Right atrium auricular region (tissue), 2 donors: Measurements from ENCODE around the gene BRINP1. TPM values are rescaled to one million over a fixed set of nuclear protein-coding genes. Genes with fewer than 3 reads are reported as not detected.

Experiments
- DNase-seq: peaks from one replicate; pipeline ENCODE4 v3.0.0-alpha.2; 2019; ENCODE audit warnings: low spot score
- H3K27ac ChIP-seq, 2 donors: fragments of 200-600 bp; sonication (generic); 1 replicate in 1 of 2; 2 replicates in 1 of 2; pipeline ENCODE4 v1.5.1; 2016 to 2019
- H3K27me3 ChIP-seq, 2 donors: fragments of 200-600 bp; sonication (generic); one replicate each; pipeline versions ENCODE4 v1.5.1 to v1.6.0; 2017 to 2019
- H3K36me3 ChIP-seq: fragments of 200-600 bp; sonication (generic); one replicate; pipeline ENCODE4 v1.5.1; 2016
- H3K4me1 ChIP-seq, 2 donors: fragments of 200-600 bp; sonication (generic); one replicate each; pipeline versions ENCODE4 v1.5.1 to v1.6.0; 2017 to 2019
- H3K4me3 ChIP-seq, 2 donors: fragments of 200-600 bp; sonication (generic); 1 replicate in 1 of 2; 2 replicates in 1 of 2; pipeline ENCODE4 v1.5.1; 2017 to 2019; ENCODE audit warnings: mild to moderate bottlenecking in 1 of 2, moderate library complexity in 1 of 2
- H3K9me3 ChIP-seq, 2 donors: fragments of 200-600 bp; sonication (generic); one replicate each; pipeline ENCODE4 v1.5.1; 2019
- total RNA-seq, 2 donors: library from RNA; depleted of rRNA; stranded (reverse); fragments of >200 nt; gene quantifications; one replicate each; pipeline ENCODE4 v1.1.0, GENCODE V29; 2016
- TF ChIP-seq, protein P1 (sequence below), 2 donors: fragments of 200-600 bp; sonication (generic); IDR thresholded peaks; one replicate each; pipeline ENCODE4 v1.5.1; 2019; ENCODE audit warnings: antibody characterized with exemption in 2 of 2

Gene BRINP1
- total RNA-seq, 2 donors from 2014 or later: 0.78 to 2.0 TPM

DNA sequence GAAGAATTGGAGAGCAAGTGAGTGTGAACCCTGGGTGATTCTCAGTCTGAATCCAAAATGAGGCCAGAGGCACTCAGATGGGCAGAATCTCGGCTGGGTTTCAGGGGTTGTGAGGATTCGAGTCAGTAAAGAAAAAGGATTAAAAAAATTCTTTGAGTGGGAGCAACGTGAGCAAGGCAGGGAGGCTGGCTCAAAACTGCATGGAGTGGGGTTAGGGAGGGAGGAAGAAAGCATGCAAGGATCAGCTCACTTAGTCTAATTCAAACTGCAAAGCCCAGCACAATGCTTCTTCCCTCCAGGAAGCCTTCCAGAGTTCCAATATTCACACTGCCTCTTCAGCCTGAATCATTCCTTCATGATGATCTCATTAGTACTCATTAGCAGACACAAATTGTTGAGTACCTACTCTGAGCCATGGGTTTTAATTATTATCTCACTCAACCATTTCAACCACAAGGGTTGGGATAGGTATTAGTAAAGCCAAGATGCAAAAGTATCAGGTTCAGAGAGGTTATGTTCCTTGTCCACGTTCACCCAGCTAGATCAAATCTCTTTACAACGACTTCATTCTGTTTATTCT lies 95.8 kb downstream of the BRINP1 start:
- no peak for DNase-seq
- peaks cover 0 to 10% of the 10 kb centered on the region in 2 donors for H3K4me1 ChIP-seq
- TF ChIP-seq, protein P1, sequence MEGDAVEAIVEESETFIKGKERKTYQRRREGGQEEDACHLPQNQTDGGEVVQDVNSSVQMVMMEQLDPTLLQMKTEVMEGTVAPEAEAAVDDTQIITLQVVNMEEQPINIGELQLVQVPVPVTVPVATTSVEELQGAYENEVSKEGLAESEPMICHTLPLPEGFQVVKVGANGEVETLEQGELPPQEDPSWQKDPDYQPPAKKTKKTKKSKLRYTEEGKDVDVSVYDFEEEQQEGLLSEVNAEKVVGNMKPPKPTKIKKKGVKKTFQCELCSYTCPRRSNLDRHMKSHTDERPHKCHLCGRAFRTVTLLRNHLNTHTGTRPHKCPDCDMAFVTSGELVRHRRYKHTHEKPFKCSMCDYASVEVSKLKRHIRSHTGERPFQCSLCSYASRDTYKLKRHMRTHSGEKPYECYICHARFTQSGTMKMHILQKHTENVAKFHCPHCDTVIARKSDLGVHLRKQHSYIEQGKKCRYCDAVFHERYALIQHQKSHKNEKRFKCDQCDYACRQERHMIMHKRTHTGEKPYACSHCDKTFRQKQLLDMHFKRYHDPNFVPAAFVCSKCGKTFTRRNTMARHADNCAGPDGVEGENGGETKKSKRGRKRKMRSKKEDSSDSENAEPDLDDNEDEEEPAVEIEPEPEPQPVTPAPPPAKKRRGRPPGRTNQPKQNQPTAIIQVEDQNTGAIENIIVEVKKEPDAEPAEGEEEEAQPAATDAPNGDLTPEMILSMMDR (IDR thresholded peaks at IDR 0.05): no peak
- no peaks in the 10 kb centered on the region for H3K36me3 ChIP-seq
- H3K27ac ChIP-seq: peak overlapping the region in 1 of 2 donors; percentile 32
- H3K4me3 ChIP-seq: no peak overlapping the region
- no peaks in the 10 kb centered on the region for H3K9me3 ChIP-seq
- H3K27me3 ChIP-seq: no peaks in the 10 kb centered on the region

DNA sequence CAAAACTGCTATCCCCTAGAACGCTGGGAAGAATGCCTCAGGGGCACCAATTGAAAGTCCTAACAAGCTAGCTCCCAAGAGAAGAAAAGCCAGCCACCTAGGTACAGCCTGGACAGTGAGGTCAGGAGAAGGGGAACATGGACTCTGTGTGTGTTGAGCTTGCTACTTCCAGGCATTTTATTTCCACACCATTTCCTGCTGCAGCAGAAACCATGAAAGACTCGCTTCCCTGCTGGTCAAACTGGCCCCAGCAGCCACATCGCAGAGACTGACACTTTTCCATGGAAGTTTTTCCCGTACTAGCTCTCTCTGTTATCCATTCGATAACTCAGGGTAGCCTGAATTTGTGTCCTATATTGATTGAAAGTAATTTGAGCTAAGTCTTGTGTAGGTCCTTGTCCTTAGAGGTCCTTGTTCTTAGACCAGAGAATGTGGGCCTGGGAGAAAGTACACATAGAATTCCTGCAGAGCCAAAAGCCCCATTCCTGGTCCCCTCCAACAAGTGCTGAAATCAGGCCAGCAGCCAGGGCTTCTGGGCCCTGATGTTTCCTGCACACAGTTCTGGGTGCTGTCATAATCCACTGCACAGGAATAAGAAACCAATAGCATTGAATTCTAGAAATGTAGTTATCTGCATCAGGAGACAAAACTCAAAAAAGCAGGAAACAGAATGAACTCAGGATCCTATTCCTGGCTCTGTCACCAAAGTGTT lies 96.6 kb downstream of the BRINP1 start:
- H3K9me3 ChIP-seq: no peaks in the 10 kb centered on the region

GRCh38 chr9:119268985-119269384 lies 100.2 kb downstream of the BRINP1 start:
- Histone ChIP-seq H3K27ac (no peak overlapping the region), H3K27me3 (no peaks in the 10 kb centered on the region), H3K4me1 (peaks cover 0 to 8% of the 10 kb centered on the region in 2 donors), H3K4me3 (no peak overlapping the region), H3K9me3 (no peaks in the 10 kb centered on the region), H3K36me3 (no peaks in the 10 kb centered on the region)
- TF ChIP-seq, protein P1 (IDR thresholded peaks at IDR 0.05): no peak
- no peak for DNase-seq

More for the DNA sequence above, 96.6 kb downstream of the BRINP1 start:
- H3K36me3 ChIP-seq: no peaks in the 10 kb centered on the region
- peaks cover 0 to 10% of the 10 kb centered on the region in 2 donors for H3K4me1 ChIP-seq
- no peak for DNase-seq
- H3K27me3 ChIP-seq: no peaks in the 10 kb centered on the region
- H3K27ac ChIP-seq: no peak overlapping the region
- H3K4me3 ChIP-seq: no peak overlapping the region
- TF ChIP-seq, protein P1 (IDR thresholded peaks at IDR 0.05): no peak

DNA sequence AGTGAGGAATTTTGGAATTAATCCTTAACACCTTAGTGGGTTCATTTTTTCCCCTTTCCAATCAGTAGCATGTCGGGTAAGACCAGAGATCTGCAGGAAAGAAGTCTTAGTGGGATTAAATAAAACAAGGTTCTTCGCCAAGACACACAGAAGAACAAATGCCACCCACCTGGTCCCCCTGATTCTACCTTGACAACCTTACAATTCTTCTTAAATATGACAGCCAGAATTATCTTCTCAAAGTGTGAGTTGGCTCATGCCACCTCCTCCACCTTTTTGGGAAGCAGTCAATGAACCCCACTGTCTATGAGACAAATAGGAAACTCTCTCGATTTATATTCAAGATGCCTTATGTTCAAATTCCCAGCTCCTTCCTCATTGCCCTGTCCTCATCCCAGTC lies 105.1 kb downstream of the BRINP1 start:
- no peaks in the 10 kb centered on the region for H3K27me3 ChIP-seq
- no peaks in the 10 kb centered on the region for H3K9me3 ChIP-seq
- no peak overlapping the region for H3K4me3 ChIP-seq
- TF ChIP-seq, protein P1 (IDR thresholded peaks at IDR 0.05): no peak
- H3K27ac ChIP-seq: no peak overlapping the region
- H3K36me3 ChIP-seq: no peaks in the 10 kb centered on the region
- DNase-seq: no peak
- no peaks in the 10 kb centered on the region for H3K4me1 ChIP-seq

DNA sequence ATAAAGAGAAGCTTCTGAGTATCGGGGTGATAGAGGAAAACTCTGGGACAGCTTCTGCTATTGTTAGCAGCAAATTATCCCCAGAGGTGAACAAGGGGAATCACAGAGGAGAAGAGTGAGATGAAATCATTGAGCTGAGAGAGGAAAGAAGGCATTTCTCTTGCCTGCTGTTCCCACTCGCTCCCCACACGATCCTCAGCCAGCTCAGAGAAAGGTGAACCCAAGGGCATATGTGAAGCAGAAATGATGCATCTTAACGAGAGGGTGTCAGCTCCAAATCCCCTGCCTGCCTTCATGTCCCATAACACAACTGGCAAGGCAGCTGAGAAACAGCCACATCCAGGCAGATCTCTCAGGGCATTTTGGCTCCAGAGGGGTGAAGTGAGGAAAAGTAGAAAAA lies 111.6 kb downstream of the BRINP1 start:
- no peak overlapping the region for H3K4me3 ChIP-seq
- no peak for DNase-seq
- no peaks in the 10 kb centered on the region for H3K36me3 ChIP-seq
- H3K9me3 ChIP-seq: no peaks in the 10 kb centered on the region
- H3K27me3 ChIP-seq: no peaks in the 10 kb centered on the region
- no peak overlapping the region for H3K27ac ChIP-seq
- no peaks in the 10 kb centered on the region for H3K4me1 ChIP-seq
- TF ChIP-seq, protein P1 (IDR thresholded peaks at IDR 0.05): no peak
